Endometrium (tissue), 2 donors: Measurements from ENCODE around the gene SLC17A2.
A peak's percentile ranks its signal among the peaks of the same experiment; 100 is the strongest.
"Not testable (repeated sequence)": the region's sequence is repeated elsewhere in the genome, so short reads cannot be mapped to it uniquely, and the experiment has no call there.

Experiments
- FAIRE-seq: peaks from 2 replicates; lab custom pipeline; 2012; peaks lifted over from hg19 to GRCh38; lab: Jason Lieb, UNC
- donor health status: control.
- donor health status: control.

Gene SLC17A2

GRCh38 chr6:25951296-25952032 is 21.0 kb upstream of the SLC17A2 start:
- FAIRE-seq: no peak

- FAIRE-seq: no peak
Observed at GRCh38 chr6:25950297-25950696, 19.8 kb upstream of the SLC17A2 start.

GRCh38 chr6:25949695-25950094 is 19.2 kb upstream of the SLC17A2 start:
- FAIRE-seq: no peak

- not testable (repeated sequence) for FAIRE-seq
Observed at GRCh38 chr6:25947492-25947891, 17.0 kb upstream of the SLC17A2 start.

- no peak for FAIRE-seq
Observed at GRCh38 chr6:25946631-25947030, 16.1 kb upstream of the SLC17A2 start.

GRCh38 chr6:25945738-25946137 is 15.2 kb upstream of the SLC17A2 start:
- not testable (repeated sequence) for FAIRE-seq

- no peak for FAIRE-seq
Observed at GRCh38 chr6:25944688-25945574, 14.4 kb upstream of the SLC17A2 start.

- no peak for FAIRE-seq
Observed at GRCh38 chr6:25943887-25944286, 13.4 kb upstream of the SLC17A2 start.

- peak; percentile 77 for FAIRE-seq
Observed at GRCh38 chr6:25942561-25943147, 12.2 kb upstream of the SLC17A2 start.

GRCh38 chr6:25939593-25939992 is 9.1 kb upstream of the SLC17A2 start:
- no peak for FAIRE-seq

GRCh38 chr6:25935953-25936352 is 5.5 kb upstream of the SLC17A2 start:
- FAIRE-seq: no peak

GRCh38 chr6:25934735-25935313 is 4.3 kb upstream of the SLC17A2 start:
- no peak for FAIRE-seq

GRCh38 chr6:25934156-25934555 is 3.7 kb upstream of the SLC17A2 start:
- no peak for FAIRE-seq

GRCh38 chr6:25931411-25931709 is 869 bp upstream of the SLC17A2 start:
- no peak for FAIRE-seq

GRCh38 chr6:25929785-25930184 is 706 bp downstream of the SLC17A2 start:
- not testable (repeated sequence) for FAIRE-seq

GRCh38 chr6:25928562-25929324 is 1.7 kb downstream of the SLC17A2 start:
- no peak for FAIRE-seq

- FAIRE-seq: no peak
Observed at GRCh38 chr6:25927756-25928216, 2.7 kb downstream of the SLC17A2 start.

GRCh38 chr6:25927178-25927577 is 3.3 kb downstream of the SLC17A2 start:
- no peak for FAIRE-seq

- FAIRE-seq: no peak
Observed at GRCh38 chr6:25925876-25926275, 4.6 kb downstream of the SLC17A2 start.

GRCh38 chr6:25922301-25922700 is 8.2 kb downstream of the SLC17A2 start:
- FAIRE-seq: no peak

- FAIRE-seq: peak; percentile 76
Observed at GRCh38 chr6:25921525-25922203, 8.8 kb downstream of the SLC17A2 start.
